GM21515 (cell line): ENCODE measurements around the gene CRADD.

Source experiments
- ATAC-seq: cut with Tn5 transposase; IDR thresholded peaks from one replicate; pipeline ENCODE4 v1.9.1; 2021; ENCODE audit not compliant: unreplicated experiment

Gene CRADD

DNA sequence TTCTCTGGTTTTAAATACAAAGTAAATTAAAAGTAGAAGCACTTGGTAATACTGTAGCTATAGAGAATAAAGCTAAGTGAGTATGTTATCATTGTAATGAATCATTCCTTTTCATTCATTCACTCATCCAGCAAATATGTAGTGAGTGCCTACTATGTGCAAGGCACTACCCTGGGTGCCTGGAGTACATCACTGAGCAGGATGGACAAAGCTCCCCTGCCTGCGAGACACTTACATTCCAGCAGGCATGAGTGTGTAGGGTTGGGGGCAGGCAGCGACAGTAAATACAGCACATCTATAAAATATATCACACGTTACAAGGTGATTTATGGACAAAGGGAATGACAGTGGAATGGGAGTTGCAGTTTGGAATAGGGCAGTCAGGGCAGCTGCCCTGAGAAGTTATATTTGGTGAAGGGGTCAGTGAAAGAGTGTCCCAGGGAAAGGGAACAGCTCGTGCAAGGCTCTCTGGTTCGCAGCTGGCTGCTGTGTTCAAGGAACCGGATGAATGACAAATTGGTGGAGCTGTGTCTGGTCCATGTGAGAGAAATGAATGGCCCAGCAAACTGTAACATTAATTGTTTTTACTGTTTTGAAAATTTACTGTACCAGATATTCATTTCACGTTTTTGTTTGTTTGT is 159.6 kb downstream of the CRADD start:
- no peak for ATAC-seq

DNA sequence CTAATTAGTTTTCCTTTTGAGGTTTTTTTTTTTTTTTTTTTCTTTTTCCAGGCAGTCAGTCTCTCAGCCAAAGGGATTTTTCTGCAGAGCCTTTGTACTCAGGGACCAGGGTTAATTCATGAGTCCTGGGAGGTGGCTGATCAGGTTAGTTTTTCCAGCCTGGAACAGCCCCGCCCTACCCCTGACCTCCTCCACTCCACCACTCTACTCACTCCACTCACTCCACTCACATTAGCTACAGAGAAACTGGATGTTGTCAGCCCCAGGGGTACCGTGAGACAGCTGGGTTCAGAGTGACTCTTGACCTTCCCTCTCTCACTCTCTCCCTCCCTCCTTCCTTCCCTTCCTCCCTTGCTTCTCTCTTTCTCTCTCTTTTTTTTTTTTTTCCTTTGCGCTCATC is 161.0 kb downstream of the CRADD start:
- no peak for ATAC-seq

DNA sequence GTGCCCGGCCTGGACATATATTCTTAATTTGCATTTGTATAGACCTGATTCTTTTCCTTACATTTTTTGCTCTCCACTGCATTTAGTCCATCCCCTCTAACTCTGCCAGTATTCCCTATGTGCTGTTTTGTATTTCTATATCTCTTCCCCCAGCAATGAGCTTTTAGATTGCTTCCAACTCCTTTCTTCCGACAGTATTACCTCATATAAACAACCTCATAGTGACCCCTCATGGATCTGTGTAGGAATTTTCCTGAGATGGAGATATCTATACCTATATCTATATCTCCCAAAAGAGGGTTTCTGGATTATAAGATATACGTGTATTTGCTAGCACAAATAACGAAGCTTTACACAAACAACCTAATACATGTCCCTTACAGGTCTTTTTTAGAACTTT is 161.9 kb downstream of the CRADD start:
- no peak for ATAC-seq

DNA sequence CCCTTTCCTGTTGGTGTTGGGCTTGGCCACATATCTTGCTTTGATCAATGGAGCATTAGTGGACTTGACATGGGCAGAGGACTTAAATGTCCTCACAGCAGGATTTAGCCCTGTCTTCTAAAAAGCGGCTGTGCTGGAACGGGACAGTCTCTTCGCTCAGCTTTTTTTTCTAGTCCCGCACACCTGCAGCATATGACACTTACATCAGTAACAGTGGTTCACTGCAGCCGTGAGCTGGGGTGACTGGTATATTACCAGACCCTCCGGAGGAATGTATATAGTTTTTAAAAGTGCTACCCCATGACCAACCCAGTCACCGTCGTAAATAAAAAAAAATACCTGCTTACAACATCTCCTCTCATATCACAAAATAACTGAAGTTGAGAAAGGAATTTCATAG is 164.5 kb downstream of the CRADD start:
- ATAC-seq, result no peak

DNA sequence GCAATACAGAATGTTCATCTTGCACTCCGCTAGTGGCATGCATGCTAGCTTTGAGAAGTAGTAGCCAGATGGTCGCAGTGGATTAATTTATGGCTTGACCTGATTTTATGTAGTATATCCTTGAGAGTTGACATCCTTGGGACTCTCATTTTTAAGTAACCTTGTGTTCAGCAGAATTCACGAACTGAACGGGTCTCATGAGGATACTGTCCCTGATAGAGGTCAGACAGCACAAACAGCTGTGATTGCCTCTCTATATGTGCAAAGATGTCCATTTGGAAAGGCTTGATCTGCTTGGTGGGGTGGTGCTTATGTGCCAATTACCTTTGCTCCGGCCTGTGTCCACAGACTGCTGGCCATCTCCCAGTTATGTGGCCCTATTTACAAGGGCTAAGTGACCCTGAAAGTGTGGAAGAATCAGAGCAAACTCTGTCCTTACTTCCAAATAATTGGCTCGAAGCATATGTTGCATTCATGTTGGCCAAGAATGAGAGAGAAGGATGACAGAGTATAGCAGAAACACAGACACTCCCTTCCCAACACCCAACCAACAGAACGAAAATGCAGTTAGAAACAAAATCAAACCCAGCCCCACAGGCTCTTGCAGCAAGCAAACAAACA is 167.1 kb downstream of the CRADD start:
- no peak for ATAC-seq

DNA sequence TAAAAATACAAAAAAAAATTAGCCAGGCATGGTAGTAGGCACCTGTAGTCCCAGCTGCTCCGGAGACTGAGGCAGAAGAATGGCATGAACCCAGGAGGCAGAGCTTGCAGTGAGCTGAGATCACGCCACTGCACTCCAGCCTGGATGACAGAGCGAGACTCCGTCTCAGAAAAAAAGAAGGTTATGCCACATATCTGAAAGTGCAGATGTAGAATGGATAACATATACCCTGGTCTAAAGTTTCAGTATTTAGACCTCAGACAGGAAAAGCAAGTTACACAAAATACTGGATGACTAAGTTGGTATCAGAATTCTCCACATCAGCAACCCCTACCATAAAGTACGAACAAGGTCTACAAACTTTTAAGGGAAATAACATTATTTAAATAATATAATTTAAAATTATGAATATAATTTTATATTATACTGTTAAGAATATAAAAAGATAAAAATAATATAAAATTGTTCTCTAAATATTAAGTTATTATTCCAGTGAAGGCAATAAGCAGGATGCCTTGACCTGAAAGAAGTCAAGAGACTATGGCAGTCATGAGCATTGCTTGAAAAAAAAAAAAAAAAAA is 169.9 kb downstream of the CRADD start:
- no peak for ATAC-seq

DNA sequence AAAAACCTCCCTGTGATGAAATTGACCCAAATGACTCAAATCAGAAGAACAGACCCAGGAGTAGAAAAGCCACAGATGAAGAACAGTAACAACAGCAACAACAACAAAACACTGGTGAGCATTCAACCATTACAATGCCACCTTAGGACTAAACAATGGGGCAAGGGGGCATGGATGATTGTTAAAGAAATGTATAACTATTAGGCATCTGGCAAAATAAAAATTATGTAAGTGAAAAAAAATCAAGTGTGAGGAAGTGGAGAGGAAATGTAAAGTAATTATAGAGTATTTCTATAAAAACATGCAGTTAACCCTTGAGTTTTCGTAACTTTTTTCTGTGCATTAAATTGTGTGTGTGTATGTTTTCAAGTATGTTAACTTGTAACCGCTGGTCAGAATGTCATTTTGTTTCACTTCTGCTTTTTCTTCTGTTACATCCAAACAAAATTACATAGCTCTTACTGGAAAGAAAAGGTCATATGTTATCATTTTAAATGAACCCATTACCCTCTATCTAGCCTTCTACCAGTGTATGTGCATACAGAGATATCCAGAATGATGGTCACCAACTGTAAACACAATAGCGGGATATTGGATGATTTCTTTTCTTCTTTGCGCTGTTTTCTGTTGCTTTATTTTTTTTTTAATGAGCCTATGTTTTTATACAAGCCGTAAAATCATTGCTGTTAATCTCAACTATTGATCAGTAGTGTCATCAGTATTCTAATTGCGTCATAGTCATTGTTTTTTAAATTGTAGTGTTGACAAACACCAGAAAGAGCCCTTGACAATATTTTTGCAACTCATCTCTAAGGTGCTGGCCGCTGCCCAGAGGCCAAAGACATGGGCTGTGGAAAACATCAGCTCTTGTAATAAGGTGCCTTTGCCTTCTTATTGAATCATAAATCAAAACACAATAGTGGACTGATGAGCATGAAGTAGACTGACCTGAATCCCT is 170.6 kb downstream of the CRADD start:
- ATAC-seq, result peak; percentile 84

DNA sequence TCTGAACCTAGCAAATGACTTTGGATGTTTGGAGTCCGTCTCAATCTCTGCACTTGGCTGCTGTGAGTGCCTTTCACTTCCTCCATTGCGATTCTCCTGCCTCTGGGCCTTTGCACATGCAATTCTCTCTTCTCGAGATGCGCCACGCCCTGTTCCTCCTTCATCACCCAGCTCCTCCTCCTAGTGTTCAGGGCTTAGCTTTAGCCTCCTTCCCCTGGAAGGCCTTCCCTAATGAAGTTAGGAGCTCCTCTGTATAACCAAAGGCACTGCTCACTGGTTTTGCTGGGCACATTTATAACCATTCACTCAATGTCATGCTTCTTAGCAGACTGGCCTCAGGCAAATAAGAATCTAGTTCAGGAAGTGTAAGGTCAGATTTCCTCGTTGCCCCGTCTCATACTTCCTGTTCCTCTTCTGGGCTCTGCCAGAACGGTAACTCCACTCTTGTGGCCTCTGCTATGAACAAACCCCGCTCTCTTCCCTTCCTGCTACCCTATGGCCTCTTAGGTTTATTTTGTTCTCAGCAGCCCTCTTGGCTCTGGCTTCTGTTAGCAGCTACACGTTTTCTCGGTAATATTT is 171.4 kb downstream of the CRADD start:
- ATAC-seq, result no peak

DNA sequence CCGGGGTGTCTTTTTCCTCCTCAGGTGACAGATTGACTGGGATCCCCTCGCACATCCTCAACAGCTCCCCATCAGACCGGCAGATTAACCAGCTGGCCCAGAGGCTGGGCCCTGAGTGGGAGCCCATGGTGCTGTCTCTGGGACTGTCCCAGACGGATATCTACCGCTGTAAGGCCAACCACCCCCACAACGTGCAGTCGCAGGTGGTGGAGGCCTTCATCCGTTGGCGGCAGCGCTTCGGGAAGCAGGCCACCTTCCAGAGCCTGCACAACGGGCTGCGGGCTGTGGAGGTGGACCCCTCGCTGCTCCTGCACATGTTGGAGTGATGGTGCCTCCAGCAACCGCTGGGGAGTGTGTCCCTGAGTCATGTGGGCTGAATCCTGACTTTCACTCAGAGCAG is 172.8 kb downstream of the CRADD start:
- no peak for ATAC-seq

DNA sequence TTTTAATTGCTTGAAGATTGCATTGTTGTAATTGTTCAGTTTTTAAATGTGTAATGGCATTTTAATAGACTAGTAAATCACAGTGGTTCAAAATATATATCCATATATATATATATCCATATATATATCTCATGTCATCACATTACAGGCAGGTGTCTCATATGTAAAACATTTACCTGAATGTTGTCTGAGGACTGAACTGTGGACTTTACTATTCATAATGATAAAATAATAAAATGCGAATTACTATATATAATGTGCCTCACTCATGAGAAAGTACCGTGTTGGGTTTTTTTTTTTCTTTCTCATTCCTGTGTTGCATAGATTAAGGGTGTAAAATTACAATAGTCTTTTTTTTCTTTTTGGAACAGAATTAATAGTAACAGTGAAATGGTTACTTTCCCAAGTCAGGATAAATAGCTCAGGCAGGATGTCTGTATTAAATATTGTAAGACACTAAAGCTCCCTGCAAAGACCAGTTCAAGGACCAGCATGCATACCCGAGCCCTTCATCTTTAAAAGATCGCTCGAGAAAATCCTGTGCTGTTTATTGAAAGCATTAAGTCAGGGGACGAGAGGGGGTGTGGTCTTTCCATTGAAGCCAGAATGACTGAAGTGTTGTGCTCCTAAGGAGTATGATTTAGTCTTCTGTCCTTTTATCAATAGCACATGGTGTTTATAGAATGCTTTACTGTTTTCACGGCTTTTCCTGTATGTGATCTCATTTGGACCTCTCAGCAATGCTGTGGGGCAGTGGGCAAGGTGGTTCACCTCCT is 173.5 kb downstream of the CRADD start:
- ATAC-seq, result no peak

DNA sequence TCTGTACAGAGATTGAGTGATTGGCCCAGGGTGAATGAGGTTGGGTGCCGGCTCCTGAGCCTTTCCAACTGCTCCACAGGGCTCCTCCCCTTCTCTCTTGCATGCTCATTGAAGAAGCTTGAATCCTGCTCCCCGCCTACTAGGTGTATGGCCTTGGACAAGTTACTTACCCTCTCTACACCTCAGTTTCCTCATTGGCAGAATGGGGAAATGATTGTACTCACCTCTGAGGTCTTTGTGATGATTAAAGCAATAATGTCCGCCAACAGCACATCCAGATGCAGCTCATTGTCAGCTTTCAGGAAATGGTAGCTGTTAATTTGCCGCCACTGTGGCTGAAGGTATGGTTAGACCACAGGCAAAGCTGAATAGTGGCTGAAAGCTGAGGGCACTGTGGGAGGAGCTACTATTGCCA is 174.1 kb downstream of the CRADD start:
- ATAC-seq, result no peak

DNA sequence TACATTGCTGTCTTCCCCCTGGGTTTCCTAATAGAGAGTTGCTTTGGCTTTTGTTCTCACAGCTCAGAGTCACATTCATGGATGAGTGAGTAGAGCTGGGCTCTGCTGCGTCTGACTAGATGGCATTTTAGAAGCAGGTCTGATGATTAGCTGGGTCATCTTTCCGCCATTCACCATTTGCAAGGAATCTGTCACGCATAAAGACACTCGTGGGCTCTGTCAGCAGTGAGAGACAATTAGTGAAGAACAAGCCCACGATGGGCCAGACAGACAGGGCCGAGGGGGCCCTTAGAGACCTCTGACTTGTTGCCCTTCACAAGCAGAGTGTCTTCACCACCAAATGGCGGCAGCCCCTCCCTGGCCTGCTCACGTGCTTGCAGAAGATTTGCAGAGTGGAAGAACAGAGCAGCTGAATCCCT is 175.0 kb downstream of the CRADD start:
- no peak for ATAC-seq

DNA sequence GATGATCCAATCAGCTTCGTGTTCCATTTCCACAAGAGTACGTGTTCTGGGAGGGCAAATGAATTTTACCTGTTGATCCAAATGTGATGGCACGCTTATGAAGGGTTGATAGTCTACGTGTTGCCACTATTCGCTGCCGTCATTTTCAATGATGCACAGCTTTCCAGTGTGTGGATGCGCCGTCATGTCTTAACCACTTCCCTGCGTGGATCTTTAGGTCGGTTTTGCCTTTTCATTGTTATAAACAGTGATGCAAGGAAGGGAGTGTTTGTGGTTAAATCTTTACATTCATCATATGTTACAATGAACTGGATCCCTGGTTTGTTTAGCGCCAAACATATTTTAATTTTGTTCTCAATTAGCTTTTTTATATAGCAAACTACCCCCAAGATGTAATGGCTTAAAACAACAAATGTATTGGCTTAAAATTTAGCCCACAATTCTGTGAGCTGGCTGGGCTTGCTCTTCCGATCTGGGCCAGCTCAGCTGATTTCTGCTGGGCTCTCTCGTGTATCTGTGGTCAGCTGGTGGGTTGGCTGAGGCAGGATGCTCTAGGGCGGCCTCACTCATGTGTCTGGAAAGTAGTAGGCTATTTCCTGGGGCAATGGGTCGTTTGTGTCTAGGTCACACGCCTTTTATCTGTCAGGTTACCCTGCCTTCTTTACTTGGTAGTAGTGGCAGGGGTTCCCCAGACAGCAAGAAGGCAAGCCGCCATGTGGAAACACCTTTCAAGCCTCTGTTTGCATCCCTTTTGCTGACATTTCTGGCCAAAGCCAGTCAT is 176.7 kb downstream of the CRADD start:
- ATAC-seq, result no peak

DNA sequence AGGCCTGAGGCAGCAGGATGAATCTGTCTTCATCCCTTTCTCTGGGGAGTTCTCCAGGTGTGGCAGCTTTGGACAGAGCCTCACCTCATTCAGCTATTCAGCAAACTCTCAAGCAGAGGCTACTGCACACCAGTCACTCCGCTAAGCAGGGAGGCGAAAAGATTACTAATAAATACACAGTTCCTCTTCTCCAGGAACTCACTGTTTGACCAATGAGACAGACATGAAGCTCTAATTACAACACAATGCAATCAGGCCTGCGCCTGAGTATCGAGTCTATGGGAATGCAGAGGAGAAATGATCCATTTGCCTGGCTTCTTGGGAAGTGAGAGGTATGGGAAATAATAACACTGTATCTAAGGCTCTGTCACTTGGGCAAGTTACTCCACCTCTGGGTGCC is 178.1 kb downstream of the CRADD start:
- ATAC-seq, result no peak

DNA sequence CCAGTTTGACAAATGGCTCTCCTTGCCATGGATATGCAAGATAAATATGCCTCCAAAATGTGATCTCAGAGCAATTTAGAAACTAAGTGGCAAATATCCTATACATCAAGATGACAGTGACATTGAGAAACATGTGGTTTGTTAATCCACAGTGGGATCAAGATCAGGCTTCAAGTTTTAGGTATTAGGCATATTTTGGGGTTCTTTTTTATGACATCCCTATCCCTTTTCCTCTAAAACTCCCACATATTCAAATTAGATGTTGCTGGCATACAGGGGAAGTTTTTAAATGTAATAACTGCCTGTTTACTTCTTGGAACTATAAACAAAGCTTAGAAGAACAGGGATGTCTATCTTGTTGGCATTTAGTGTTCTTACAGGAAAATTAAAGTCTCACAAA is 179.4 kb downstream of the CRADD start:
- no peak for ATAC-seq

DNA sequence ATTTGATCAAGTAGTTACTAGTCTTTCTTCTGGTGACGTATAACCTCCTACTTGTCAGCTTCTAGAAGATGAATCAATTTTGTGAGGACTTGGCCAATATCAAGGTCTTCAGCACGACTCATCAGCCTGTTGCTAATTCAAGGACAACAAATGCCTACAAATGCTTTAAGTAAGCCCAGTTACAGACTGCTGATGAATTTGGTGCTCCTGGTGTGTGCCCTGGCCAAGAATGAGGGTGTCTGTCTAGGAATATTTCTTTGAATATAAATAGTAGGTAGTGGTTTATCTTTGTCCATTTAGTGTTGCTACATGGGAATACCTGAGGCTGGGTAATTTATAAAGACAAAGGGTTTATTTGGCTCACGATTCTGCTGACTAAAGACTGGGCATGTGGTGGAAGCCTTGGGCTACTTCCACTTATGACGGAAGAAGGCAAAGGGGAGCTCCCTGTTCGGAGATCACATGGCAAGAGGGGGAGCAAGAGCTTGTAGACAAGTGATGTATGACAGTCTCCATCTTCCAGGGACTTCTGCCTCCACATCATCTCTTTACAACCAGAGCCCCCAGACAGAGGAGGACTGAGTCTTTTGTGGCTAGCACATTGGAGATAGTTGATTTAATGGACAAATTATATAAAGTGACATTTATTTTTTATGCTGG is 180.2 kb downstream of the CRADD start:
- ATAC-seq, result no peak

DNA sequence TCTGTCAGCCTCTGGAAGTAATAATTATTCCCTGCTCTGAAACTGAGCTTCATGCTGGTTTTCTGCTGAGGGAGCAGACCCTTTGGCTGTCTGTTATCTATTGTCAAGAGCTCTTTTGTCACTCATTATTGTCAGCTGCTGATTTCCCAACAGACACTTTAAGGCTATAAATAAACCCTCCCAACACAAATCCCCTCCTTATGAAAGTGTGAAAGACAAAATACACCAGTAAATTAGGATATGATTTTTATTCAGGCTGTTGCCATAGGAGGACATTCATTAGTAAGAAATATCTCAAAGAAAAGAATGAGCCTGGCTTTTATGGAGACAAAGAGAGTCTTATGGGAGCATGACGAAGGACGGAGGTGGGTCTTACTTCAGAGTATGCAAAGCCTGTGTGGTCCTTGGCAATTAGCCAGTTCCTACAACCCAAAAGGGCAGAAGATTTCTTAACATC is 180.8 kb downstream of the CRADD start:
- ATAC-seq, result no peak

DNA sequence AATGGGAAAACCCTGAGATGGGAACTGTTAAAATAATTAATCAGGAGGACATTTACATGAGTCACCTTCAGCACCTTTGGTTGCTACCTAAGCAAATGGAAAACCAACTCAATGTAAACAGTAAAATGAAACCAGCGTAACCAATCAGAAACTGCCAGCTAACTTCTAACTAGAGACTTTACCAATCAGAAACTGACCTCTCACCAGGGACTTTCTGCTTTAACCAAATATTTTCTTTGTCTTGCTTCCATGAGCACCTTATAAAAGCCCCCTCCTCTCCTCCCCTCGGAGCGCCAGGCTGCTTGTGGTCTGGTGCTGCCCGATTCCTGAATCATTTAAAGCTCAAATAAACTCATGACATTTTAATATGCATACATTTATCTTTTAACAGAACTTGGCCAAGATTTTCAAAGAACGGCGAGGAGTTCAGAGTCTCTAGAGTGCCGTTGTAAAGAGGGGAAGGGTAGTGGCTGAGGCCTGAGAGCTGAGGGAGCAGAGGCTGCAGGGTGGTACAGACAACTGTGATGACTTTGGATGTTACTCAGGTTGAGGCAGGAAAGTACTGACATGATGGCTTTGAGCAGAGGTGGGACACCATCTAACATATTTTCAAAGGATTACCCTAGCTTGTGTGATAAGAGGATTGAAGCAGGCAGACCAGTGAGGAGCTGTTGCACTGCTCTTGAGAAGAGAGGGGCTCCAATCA is 183.6 kb downstream of the CRADD start:
- ATAC-seq, result no peak
